T-helper 1 cell (primary cell): ENCODE results near the gene HYAL4.

ENCODE experiments used
- DNase-seq, 5 donors: peaks; one replicate each; pipeline ENCODE4 v3.0.0-alpha.2; 2012 to 2020

HYAL4 gene

DNA sequence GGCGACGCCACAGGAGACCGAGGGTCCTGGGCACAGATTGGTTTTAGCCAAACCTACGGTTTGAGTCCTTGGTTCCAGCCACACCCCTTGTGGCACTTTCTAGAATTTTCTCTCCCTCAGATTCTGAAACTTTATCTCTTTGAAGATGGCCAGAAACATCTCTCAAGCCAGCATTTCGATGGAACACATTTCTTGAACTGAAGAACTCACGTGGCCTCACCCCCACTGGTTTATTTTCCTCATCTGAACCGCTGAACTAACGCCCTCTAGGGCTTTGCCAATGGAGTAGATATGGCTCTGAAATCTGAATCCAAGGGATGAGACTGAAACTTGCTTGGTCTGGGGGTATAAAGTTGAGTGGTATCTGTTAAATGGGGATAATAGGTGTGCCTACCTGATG is 73.3 kb downstream of the HYAL4 start:
- DNase-seq: no peak

DNA sequence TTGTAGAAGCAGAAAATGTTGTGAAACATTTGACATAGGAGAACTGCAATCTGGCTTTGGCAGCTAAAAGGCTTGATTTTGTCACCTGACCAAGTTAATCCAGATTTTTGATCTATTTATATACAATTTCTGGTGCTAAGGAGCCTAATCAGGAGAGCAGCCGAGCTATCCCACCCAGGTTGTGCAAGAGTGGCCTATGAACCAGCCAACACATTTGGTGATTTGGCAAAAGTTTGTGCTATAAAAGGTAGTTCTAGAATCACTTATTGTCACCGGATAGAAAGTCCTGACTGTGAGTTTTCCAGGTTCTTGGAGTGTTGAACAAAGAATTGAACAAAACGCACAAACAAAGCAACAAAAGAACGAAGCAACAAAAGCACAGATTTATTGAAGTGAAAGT is 78.6 kb downstream of the HYAL4 start:
- DNase-seq: no peak

DNA sequence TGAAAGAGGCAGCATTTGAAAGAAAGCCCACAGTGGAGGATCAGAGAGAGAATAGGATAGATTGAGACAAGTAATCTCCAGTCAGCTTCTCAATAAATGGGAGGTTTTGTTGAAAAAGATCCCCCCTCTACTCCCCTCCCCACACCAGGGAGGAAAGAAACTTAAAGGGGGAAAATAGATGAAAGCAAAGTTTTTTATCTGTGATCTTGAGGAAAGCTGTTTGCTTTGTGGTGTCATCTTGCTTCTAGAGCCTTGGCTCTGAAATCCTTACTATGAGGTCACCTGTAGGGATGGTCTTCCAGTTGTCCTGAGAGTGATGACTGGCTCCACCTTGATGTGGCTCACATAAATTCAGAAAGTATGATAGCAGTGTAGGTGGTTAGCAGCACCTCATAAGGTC is 80.0 kb downstream of the HYAL4 start, which contains the start of gene SPAM1:
TSS of gene SPAM1 (plus strand) at position 301 of the 400 bp plus-strand sequence. CDS start 28,330 bp downstream, outside the sequence.
- DNase-seq: no peak
